H9 (cell line): Measurements from ENCODE around the gene CD52. TPM values are rescaled to one million over a fixed set of nuclear protein-coding genes. Genes with fewer than 3 reads are reported as not detected.
"Not testable (repeated sequence)": the region's sequence is repeated elsewhere in the genome, so short reads cannot be mapped to it uniquely, and the experiment has no call there.

Experiments used
- DNase-seq: peaks from one replicate; pipeline ENCODE4 v3.0.0-alpha.2; 2017
- H2AFZ ChIP-seq: one replicate; pipeline ENCODE4 v1.6.1; 2013; ENCODE audit warnings: mild to moderate bottlenecking, low read length, control low read depth, moderate library complexity
- H2AK5ac ChIP-seq: 2 replicates; pipeline ENCODE4 v1.6.1; 2013; ENCODE audit warnings: low read length, control low read depth, mixed read lengths; ENCODE audit not compliant: insufficient read length
- H2BK120ac ChIP-seq: one replicate; pipeline ENCODE4 v1.6.1; 2013; ENCODE audit warnings: low read depth, mild to moderate bottlenecking, low read length, control low read depth, inconsistent platforms; ENCODE audit not compliant: poor library complexity, severe bottlenecking
- H2BK12ac ChIP-seq: 2 replicates; pipeline ENCODE4 v1.6.1; 2013; ENCODE audit warnings: low read length, control low read depth, mixed read lengths, low read depth; ENCODE audit not compliant: insufficient read length
- H2BK15ac ChIP-seq: 2 replicates; pipeline ENCODE4 v1.6.1; 2013; ENCODE audit warnings: low read depth, low read length, control low read depth
- H2BK20ac ChIP-seq: one replicate; pipeline ENCODE4 v1.6.1; 2013; ENCODE audit warnings: low read depth, mild to moderate bottlenecking, low read length, control low read depth, inconsistent platforms; ENCODE audit not compliant: poor library complexity, severe bottlenecking
- H2BK5ac ChIP-seq: 2 replicates; pipeline ENCODE4 v1.6.1; 2013; ENCODE audit warnings: low read length, control low read depth, mixed read lengths; ENCODE audit not compliant: insufficient read length
- H3K14ac ChIP-seq: 2 replicates; pipeline ENCODE4 v1.6.1; 2013; ENCODE audit warnings: low read length, control low read depth; ENCODE audit not compliant: insufficient read depth
- H3K18ac ChIP-seq: 2 replicates; pipeline ENCODE4 v1.6.1; 2013; ENCODE audit warnings: low read depth, mild to moderate bottlenecking, mixed read lengths, low read length, control low read depth; ENCODE audit not compliant: insufficient read length
- H3K23ac ChIP-seq: 2 replicates; pipeline ENCODE4 v1.6.1; 2013; ENCODE audit warnings: low read length, control low read depth, mixed read lengths, low read depth; ENCODE audit not compliant: insufficient read length
- H3K23me2 ChIP-seq: 2 replicates; pipeline ENCODE4 v1.6.1; 2013; ENCODE audit warnings: low read depth, mild to moderate bottlenecking, mixed read lengths, low read length, control low read depth; ENCODE audit not compliant: insufficient read length, poor library complexity, severe bottlenecking
- H3K27ac ChIP-seq: 2 replicates; pipeline ENCODE4 v1.5.1; 2013; ENCODE audit warnings: low read length, control low read depth, mixed read lengths, low read depth; ENCODE audit not compliant: insufficient read length
- H3K27me3 ChIP-seq: 2 replicates; pipeline ENCODE4 v1.6.1; 2013; ENCODE audit warnings: low read length, control low read depth, inconsistent platforms; ENCODE audit not compliant: insufficient read depth
- H3K4ac ChIP-seq: 2 replicates; pipeline ENCODE4 v1.6.1; 2013; ENCODE audit warnings: low read depth, mild to moderate bottlenecking, control low read depth, inconsistent platforms, low read length, moderate library complexity
- H3K4me1 ChIP-seq: 2 replicates; pipeline ENCODE4 v1.6.1; 2013; ENCODE audit warnings: low read length, control low read depth, inconsistent platforms; ENCODE audit not compliant: insufficient read depth
- H3K4me2 ChIP-seq: 2 replicates; pipeline ENCODE4 v1.6.1; 2013; ENCODE audit warnings: low read length, control low read depth, mixed read lengths; ENCODE audit not compliant: insufficient read length, insufficient read depth
- H3K56ac ChIP-seq: 2 replicates; pipeline ENCODE4 v1.6.1; 2013; ENCODE audit warnings: low read depth, mild to moderate bottlenecking, mixed read lengths, low read length, control low read depth; ENCODE audit not compliant: insufficient read length
- H3K79me1 ChIP-seq: 2 replicates; pipeline ENCODE4 v1.6.1; 2013; ENCODE audit warnings: low read depth, mild to moderate bottlenecking, moderate library complexity, low read length, control low read depth, inconsistent platforms; ENCODE audit not compliant: insufficient read depth, poor library complexity, severe bottlenecking
- H3K79me2 ChIP-seq: 2 replicates; pipeline ENCODE4 v1.6.1; 2013; ENCODE audit warnings: low read length, control low read depth, inconsistent platforms; ENCODE audit not compliant: insufficient read depth
- H3K9ac ChIP-seq: 2 replicates; pipeline ENCODE4 v1.6.1; 2013; ENCODE audit warnings: low read length, control low read depth, mixed read lengths; ENCODE audit not compliant: insufficient read length; ENCODE audit errors: extremely low read depth
- H3K9me3 ChIP-seq: one replicate; pipeline ENCODE4 v1.6.1; 2013; ENCODE audit warnings: low read depth, low read length, inconsistent platforms; ENCODE audit not compliant: control insufficient read depth
- H3T11ph ChIP-seq: one replicate; pipeline ENCODE4 v1.6.1; 2013; ENCODE audit warnings: mild to moderate bottlenecking, low read length, control low read depth, inconsistent platforms
- H4K20me1 ChIP-seq: one replicate; pipeline ENCODE4 v1.6.1; 2013; ENCODE audit not compliant: control insufficient read depth, insufficient read length, insufficient read depth
- H4K5ac ChIP-seq: 2 replicates; pipeline ENCODE4 v1.6.1; 2013; ENCODE audit warnings: low read depth, mild to moderate bottlenecking, mixed read lengths, low read length, control low read depth; ENCODE audit not compliant: insufficient read length
- H4K8ac ChIP-seq: replicated peaks from 2 replicates; pipeline ENCODE4 v1.6.1; 2013; ENCODE audit warnings: low read length, control low read depth, mixed read lengths, low read depth; ENCODE audit not compliant: insufficient read length
- H4K91ac ChIP-seq: 2 replicates; pipeline ENCODE4 v1.6.1; 2013; ENCODE audit warnings: low read depth, mild to moderate bottlenecking, moderate library complexity, mixed read lengths, low read length, control low read depth; ENCODE audit not compliant: insufficient read length
- H3K27ac Mint-ChIP-seq, 3 experiments: 2 replicates in 2 of 3; 3 replicates in 1 of 3; pipeline ENCODE4 v1.8.0; 2020 to 2021; ENCODE audit warnings: mixed read lengths in 3 of 3, mild to moderate bottlenecking in 1 of 3, moderate library complexity in 1 of 3
- H3K27me3 Mint-ChIP-seq: 2 replicates; pipeline ENCODE4 v1.8.0; 2021; ENCODE audit warnings: low read depth, mild to moderate bottlenecking, moderate library complexity, mixed read lengths
- H3K36me3 Mint-ChIP-seq, 3 experiments: 2 replicates in 2 of 3; 3 replicates in 1 of 3; pipeline ENCODE4 v1.8.0; 2020 to 2021; ENCODE audit warnings: low read depth in 3 of 3, mixed read lengths in 3 of 3; ENCODE audit not compliant: insufficient read depth in 1 of 3
- H3K4me1 Mint-ChIP-seq, 2 experiments: 2 replicates each; pipeline ENCODE4 v1.8.0; 2020; ENCODE audit warnings: mixed read lengths in 2 of 2
- H3K4me3 Mint-ChIP-seq, 2 experiments: 2 replicates in 1 of 2; 3 replicates in 1 of 2; pipeline ENCODE4 v1.8.0; 2020 to 2021; ENCODE audit warnings: mild to moderate bottlenecking in 2 of 2, mixed read lengths in 2 of 2, moderate library complexity in 1 of 2
- H3K9me3 Mint-ChIP-seq, 2 experiments: 2 replicates in 1 of 2; 3 replicates in 1 of 2; pipeline ENCODE4 v1.8.0; 2020; ENCODE audit warnings: mild to moderate bottlenecking in 2 of 2, mixed read lengths in 2 of 2, moderate library complexity in 1 of 2
- WGBS: extraction: QIAGEN DNeasy Blood & Tissue Kit; methylation state at CpG from one replicate; pipeline ENCODE4 v1.1.7; 2013; ENCODE audit warnings: missing lambda C conversion rate, low lambda C conversion rate, mixed read lengths; ENCODE audit not compliant: insufficient read length; ENCODE audit errors: extremely low coverage; 5-methylcytosine and 5-hydroxymethylcytosine counted together
- total RNA-seq: library from RNA; stranded (reverse); gene quantifications from 2 replicates; pipeline ENCODE4 v1.2.1, GENCODE V29; 2021
- TF ChIP-seq, protein P1 (sequence below): fragments of 200-600 bp; sonication (generic); conservative IDR thresholded peaks from 3 replicates; pipeline ENCODE4 v1.8.0; 2021; ENCODE audit warnings: antibody characterized with exemption, mild to moderate bottlenecking

Gene CD52
- total RNA-seq, 1 experiment from 2014 or later = 4.1 TPM

DNA sequence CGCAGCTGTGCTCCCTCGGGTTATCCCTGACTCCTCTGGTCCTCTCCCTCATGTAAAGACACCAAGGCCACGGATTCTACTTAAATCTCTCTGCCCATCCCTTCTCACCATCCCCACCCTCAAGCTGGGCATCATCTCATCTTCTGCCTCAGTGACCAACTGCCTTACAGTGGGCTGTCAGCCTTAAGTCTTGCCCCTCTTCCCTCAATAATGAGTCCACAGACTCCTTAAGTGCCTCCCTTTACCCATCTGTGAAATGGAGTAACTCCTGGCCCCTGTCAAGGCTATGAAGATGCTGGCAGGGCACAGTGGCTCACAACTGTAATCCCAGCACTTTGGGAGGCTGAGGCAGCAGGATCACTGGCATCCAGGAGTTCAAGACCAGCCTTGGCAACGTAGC, 25.8 kb upstream of the CD52 start:
- H3K4me3 Mint-ChIP-seq = no peak overlapping the region
- Histone ChIP-seq H3K27me3 (no peaks in the 10 kb centered on the region), H3K4me1 (peaks cover 3% of the 10 kb centered on the region; the same call in 1 of the 2 replicates), H4K91ac (no peak overlapping the region), H3K4me2 (no peak overlapping the region), H4K20me1 (no peaks in the 10 kb centered on the region), H4K5ac (no peak overlapping the region), H2BK15ac (no peak overlapping the region), H2BK12ac (no peak overlapping the region), H3K79me1 (no peaks in the 10 kb centered on the region), H2BK5ac (no peak overlapping the region), H3K14ac (no peak overlapping the region; the same call in 1 of the 2 replicates), H3K9me3 (no peaks in the 10 kb centered on the region), H2BK120ac (no peak overlapping the region), H3K79me2 (no peaks in the 10 kb centered on the region), H2AFZ (no peak overlapping the region), H4K8ac (no peak overlapping the region), H3K18ac (no peak overlapping the region), H2BK20ac (no peak overlapping the region), H3K27ac (no peak overlapping the region), H3K4ac (no peak overlapping the region), H3K56ac (no peak overlapping the region), H2AK5ac (no peak overlapping the region), H3K9ac (no peak overlapping the region), H3T11ph (no peak overlapping the region), H3K23ac (no peak overlapping the region), H3K23me2 (no peaks in the 10 kb centered on the region)
- H3K27me3 Mint-ChIP-seq = no peaks in the 10 kb centered on the region
- WGBS = no CpG with 5 or more reads among the region's 4 CpGs
- no peak for DNase-seq
- H3K9me3 Mint-ChIP-seq = no peaks in the 10 kb centered on the region
- peaks cover 0 to 2% (median 0%) of the 10 kb centered on the region in 3 experiments; a peak in 1 of 7 replicates for H3K36me3 Mint-ChIP-seq
- peaks cover 21 to 31% of the 10 kb centered on the region in 2 experiments for H3K4me1 Mint-ChIP-seq
- H3K27ac Mint-ChIP-seq = peak overlapping the region; percentile 1 to 74 (median 70); a peak in 4 of 7 replicates
- TF ChIP-seq, protein P1, sequence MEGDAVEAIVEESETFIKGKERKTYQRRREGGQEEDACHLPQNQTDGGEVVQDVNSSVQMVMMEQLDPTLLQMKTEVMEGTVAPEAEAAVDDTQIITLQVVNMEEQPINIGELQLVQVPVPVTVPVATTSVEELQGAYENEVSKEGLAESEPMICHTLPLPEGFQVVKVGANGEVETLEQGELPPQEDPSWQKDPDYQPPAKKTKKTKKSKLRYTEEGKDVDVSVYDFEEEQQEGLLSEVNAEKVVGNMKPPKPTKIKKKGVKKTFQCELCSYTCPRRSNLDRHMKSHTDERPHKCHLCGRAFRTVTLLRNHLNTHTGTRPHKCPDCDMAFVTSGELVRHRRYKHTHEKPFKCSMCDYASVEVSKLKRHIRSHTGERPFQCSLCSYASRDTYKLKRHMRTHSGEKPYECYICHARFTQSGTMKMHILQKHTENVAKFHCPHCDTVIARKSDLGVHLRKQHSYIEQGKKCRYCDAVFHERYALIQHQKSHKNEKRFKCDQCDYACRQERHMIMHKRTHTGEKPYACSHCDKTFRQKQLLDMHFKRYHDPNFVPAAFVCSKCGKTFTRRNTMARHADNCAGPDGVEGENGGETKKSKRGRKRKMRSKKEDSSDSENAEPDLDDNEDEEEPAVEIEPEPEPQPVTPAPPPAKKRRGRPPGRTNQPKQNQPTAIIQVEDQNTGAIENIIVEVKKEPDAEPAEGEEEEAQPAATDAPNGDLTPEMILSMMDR = no peak

DNA sequence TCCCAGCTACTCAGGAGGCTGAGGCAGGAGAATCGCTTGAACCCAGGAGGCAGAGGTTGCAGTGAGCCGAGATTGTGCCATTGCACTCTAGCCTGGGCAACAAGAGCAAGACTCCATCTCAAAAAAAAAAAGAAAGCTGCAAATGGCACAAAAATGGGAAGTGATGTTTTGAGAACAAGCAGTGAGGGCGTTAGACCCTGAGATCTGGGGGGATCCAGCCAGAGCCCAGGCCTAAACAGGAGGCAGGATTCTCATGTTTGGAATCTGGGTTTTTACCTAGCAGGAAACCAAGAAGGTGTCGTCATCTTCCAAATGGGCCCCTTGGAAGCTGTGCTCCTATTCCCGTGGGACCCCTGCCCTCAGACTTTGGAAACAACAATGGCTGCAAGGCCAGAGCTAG, 25.0 kb upstream of the CD52 start:
- not testable (repeated sequence) for H3K27ac Mint-ChIP-seq, H2BK15ac ChIP-seq, H3K23me2 ChIP-seq

More for the DNA sequence above, 25.0 kb upstream of the CD52 start:
- H3K27me3 ChIP-seq, H3K23ac ChIP-seq, H2AK5ac ChIP-seq, H2AFZ ChIP-seq, H4K20me1 ChIP-seq, H3K56ac ChIP-seq, H3K4me3 Mint-ChIP-seq, H4K91ac ChIP-seq, DNase-seq, H3K9ac ChIP-seq, H3K36me3 Mint-ChIP-seq, H3K4me2 ChIP-seq, H3K27ac ChIP-seq, H2BK5ac ChIP-seq, H3K4ac ChIP-seq, H3T11ph ChIP-seq, H3K79me2 ChIP-seq, H2BK120ac ChIP-seq, H3K18ac ChIP-seq, H3K4me1 ChIP-seq, H3K9me3 ChIP-seq, H4K5ac ChIP-seq, H2BK12ac ChIP-seq, H3K14ac ChIP-seq, H3K9me3 Mint-ChIP-seq, H2BK20ac ChIP-seq, H3K79me1 ChIP-seq, H4K8ac ChIP-seq, H3K27me3 Mint-ChIP-seq: not testable (repeated sequence)
- WGBS = no CpG with 5 or more reads among the region's 5 CpGs
- peaks cover 21 to 31% of the 10 kb centered on the region in 2 experiments for H3K4me1 Mint-ChIP-seq
